WTC11 (cell line): Measurements from ENCODE around the gene GRM3.

Source experiments
- CBFB ChIP-seq: sonication (generic); formaldehyde crosslinking; IDR thresholded peaks from 2 replicates; pipeline ENCODE4 v1.8.1; 2022; ENCODE audit warnings: mild to moderate bottlenecking, low read depth, missing genetic modification reagents
- ESRRA ChIP-seq: sonication (generic); formaldehyde crosslinking; IDR thresholded peaks from 2 replicates; pipeline ENCODE4 v1.8.1; 2022; ENCODE audit warnings: mild to moderate bottlenecking, missing genetic modification reagents, borderline replicate concordance
- MYBL2 ChIP-seq: sonication (generic); formaldehyde crosslinking; IDR thresholded peaks from 2 replicates; pipeline ENCODE4 v1.8.1; 2023; ENCODE audit warnings: mild to moderate bottlenecking, moderate library complexity, missing genetic modification reagents
- NFYB ChIP-seq: sonication (generic); formaldehyde crosslinking; conservative IDR thresholded peaks from 2 replicates; pipeline ENCODE4 v1.8.0; 2022; ENCODE audit warnings: low read depth, missing genetic modification reagents
- SP1 ChIP-seq: sonication (generic); formaldehyde crosslinking; conservative IDR thresholded peaks from 2 replicates; pipeline ENCODE4 v1.8.1; 2022; ENCODE audit warnings: missing genetic modification reagents
- TF ChIP-seq, protein P1 (sequence below): fragments of 200-600 bp; IDR thresholded peaks from 2 replicates; pipeline ENCODE4 v1.8.0; 2022; ENCODE audit warnings: antibody characterized with exemption
- TF ChIP-seq, protein P2 (sequence below): sonication (generic); formaldehyde crosslinking; conservative IDR thresholded peaks from 2 replicates; pipeline ENCODE4 v1.8.1; 2022; ENCODE audit warnings: mild to moderate bottlenecking, missing genetic modification reagents
- TF ChIP-seq, protein P3 (sequence below): sonication (generic); formaldehyde crosslinking; IDR thresholded peaks from 2 replicates; pipeline ENCODE4 v1.8.0; 2023; ENCODE audit warnings: missing genetic modification reagents, mild to moderate bottlenecking, borderline replicate concordance

DNA sequence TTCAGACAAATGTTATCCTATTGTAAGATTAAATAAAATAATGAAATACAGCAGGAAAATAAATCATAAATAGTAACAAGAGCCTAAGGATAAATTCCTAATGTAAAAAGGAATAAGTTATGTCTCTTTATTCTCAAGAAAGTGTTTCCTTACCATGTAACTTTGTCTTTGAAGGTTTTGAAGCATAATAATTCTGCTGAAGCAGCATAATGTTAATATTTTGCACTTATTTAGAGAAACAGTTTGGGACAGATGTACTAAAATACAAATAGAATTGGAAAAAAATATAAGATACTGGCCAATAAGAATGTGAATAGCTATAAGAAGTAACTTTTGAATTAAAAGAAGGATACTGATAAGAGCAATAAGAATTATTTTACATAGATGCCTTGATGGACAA lies 45.7 kb downstream of the GRM3 start:
- TF ChIP-seq, protein P1, sequence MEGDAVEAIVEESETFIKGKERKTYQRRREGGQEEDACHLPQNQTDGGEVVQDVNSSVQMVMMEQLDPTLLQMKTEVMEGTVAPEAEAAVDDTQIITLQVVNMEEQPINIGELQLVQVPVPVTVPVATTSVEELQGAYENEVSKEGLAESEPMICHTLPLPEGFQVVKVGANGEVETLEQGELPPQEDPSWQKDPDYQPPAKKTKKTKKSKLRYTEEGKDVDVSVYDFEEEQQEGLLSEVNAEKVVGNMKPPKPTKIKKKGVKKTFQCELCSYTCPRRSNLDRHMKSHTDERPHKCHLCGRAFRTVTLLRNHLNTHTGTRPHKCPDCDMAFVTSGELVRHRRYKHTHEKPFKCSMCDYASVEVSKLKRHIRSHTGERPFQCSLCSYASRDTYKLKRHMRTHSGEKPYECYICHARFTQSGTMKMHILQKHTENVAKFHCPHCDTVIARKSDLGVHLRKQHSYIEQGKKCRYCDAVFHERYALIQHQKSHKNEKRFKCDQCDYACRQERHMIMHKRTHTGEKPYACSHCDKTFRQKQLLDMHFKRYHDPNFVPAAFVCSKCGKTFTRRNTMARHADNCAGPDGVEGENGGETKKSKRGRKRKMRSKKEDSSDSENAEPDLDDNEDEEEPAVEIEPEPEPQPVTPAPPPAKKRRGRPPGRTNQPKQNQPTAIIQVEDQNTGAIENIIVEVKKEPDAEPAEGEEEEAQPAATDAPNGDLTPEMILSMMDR = no peak
- TF ChIP-seq CBFB (no peak), MYBL2 (CRISPR knock-in tag) (no peak), SP1 (CRISPR knock-in tag) (no peak), NFYB (CRISPR knock-in tag) (no peak), ESRRA (no peak)
- TF ChIP-seq, protein P2, sequence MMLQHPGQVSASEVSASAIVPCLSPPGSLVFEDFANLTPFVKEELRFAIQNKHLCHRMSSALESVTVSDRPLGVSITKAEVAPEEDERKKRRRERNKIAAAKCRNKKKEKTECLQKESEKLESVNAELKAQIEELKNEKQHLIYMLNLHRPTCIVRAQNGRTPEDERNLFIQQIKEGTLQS = no peak
- TF ChIP-seq, protein P3, sequence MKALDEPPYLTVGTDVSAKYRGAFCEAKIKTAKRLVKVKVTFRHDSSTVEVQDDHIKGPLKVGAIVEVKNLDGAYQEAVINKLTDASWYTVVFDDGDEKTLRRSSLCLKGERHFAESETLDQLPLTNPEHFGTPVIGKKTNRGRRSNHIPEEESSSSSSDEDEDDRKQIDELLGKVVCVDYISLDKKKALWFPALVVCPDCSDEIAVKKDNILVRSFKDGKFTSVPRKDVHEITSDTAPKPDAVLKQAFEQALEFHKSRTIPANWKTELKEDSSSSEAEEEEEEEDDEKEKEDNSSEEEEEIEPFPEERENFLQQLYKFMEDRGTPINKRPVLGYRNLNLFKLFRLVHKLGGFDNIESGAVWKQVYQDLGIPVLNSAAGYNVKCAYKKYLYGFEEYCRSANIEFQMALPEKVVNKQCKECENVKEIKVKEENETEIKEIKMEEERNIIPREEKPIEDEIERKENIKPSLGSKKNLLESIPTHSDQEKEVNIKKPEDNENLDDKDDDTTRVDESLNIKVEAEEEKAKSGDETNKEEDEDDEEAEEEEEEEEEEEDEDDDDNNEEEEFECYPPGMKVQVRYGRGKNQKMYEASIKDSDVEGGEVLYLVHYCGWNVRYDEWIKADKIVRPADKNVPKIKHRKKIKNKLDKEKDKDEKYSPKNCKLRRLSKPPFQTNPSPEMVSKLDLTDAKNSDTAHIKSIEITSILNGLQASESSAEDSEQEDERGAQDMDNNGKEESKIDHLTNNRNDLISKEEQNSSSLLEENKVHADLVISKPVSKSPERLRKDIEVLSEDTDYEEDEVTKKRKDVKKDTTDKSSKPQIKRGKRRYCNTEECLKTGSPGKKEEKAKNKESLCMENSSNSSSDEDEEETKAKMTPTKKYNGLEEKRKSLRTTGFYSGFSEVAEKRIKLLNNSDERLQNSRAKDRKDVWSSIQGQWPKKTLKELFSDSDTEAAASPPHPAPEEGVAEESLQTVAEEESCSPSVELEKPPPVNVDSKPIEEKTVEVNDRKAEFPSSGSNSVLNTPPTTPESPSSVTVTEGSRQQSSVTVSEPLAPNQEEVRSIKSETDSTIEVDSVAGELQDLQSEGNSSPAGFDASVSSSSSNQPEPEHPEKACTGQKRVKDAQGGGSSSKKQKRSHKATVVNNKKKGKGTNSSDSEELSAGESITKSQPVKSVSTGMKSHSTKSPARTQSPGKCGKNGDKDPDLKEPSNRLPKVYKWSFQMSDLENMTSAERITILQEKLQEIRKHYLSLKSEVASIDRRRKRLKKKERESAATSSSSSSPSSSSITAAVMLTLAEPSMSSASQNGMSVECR (CRISPR knock-in tag) = no peak
